Choroid plexus epithelial cell (primary cell): ENCODE data around the gene TTC39A.
A peak's percentile ranks its signal among the peaks of the same experiment; 100 is the strongest.

Source experiments
- DNase-seq: peaks from one replicate; pipeline ENCODE4 v3.0.0-alpha.2; 2010; ENCODE audit warnings: low read depth
- H3K4me3 ChIP-seq: 2 replicates; pipeline ENCODE4 v1.5.1; 2011; ENCODE audit warnings: low read depth, mild to moderate bottlenecking, control low read depth, low read length, moderate library complexity
- CTCF ChIP-seq: conservative IDR thresholded peaks from 2 replicates; pipeline ENCODE4 v1.5.1; 2011; ENCODE audit warnings: low read depth, mild to moderate bottlenecking, control low read depth, inconsistent platforms, low read length, moderate library complexity

Gene TTC39A

GRCh38 chr1:51314974-51315373 is 15.4 kb downstream of the TTC39A start:
- no peak for DNase-seq
- TF ChIP-seq CTCF: no peak

GRCh38 chr1:51313961-51314777 is 16.2 kb downstream of the TTC39A start:
- TF ChIP-seq CTCF: no peak
- no peak overlapping the region for H3K4me3 ChIP-seq
- peak; percentile 71 for DNase-seq

More at GRCh38 chr1:51314974-51315373, 15.4 kb downstream of the TTC39A start:
- no peak overlapping the region for H3K4me3 ChIP-seq

GRCh38 chr1:51313268-51313852 is 17.0 kb downstream of the TTC39A start:
- TF ChIP-seq CTCF: peak; percentile 30
- no peak overlapping the region for H3K4me3 ChIP-seq
- peak; percentile 19 for DNase-seq

GRCh38 chr1:51312718-51313117 is 17.6 kb downstream of the TTC39A start:
- DNase-seq: no peak
- no peak for TF ChIP-seq CTCF
- H3K4me3 ChIP-seq: no peak overlapping the region

- TF ChIP-seq CTCF: no peak
- H3K4me3 ChIP-seq: no peak overlapping the region
- DNase-seq: no peak
These were observed 18.5 kb downstream of the TTC39A start for GRCh38 chr1:51311826-51312225.

- peak; percentile 13 for TF ChIP-seq CTCF
- H3K4me3 ChIP-seq: no peak overlapping the region
- DNase-seq: no peak
These were observed 19.3 kb downstream of the TTC39A start for GRCh38 chr1:51310871-51311613.
